Calu3 (cell line): ENCODE measurements around the gene CTF1. TPM values are rescaled to one million over a fixed set of nuclear protein-coding genes. Genes with fewer than 3 reads are reported as not detected.
"Not testable (repeated sequence)": the region's sequence is repeated elsewhere in the genome, so short reads cannot be mapped to it uniquely, and the experiment has no call there.

Source experiments
- BruUV-seq: library from RNA; stranded (reverse); fragments of 400-500 nt; replicated peaks from 2 replicates; lab custom pipeline; 2021; lab: Mats Ljungman, UMichigan
- CTCF ChIA-PET: fragments of 300-600 bp; sonication (Branson Sonifier 250); formaldehyde crosslinking; loops from one replicate; lab custom pipeline; 2022; ENCODE audit warnings: antibody characterized with exemption; lab: Charles Lee
- DNase-seq: peaks from one replicate; pipeline ENCODE4 v3.0.0; 2022
- H3K27ac Mint-ChIP-seq: one replicate; pipeline ENCODE4 v1.8.0; 2022; ENCODE audit warnings: mixed read lengths; ENCODE audit not compliant: unreplicated experiment
- H3K27me3 Mint-ChIP-seq: one replicate; pipeline ENCODE4 v1.8.0; 2022; ENCODE audit warnings: mixed read lengths; ENCODE audit not compliant: unreplicated experiment
- H3K36me3 Mint-ChIP-seq: one replicate; pipeline ENCODE4 v1.8.0; 2022; ENCODE audit warnings: mild to moderate bottlenecking, moderate library complexity, mixed read lengths; ENCODE audit not compliant: insufficient read depth, unreplicated experiment
- H3K4me1 Mint-ChIP-seq: one replicate; pipeline ENCODE4 v1.8.0; 2022; ENCODE audit warnings: mild to moderate bottlenecking, low read depth, mixed read lengths; ENCODE audit not compliant: unreplicated experiment
- H3K4me3 Mint-ChIP-seq: one replicate; pipeline ENCODE4 v1.8.0; 2022; ENCODE audit warnings: mild to moderate bottlenecking, low read depth, moderate library complexity, mixed read lengths; ENCODE audit not compliant: unreplicated experiment
- H3K9me3 Mint-ChIP-seq: one replicate; pipeline ENCODE4 v1.8.0; 2022; ENCODE audit warnings: low read depth, mixed read lengths; ENCODE audit not compliant: unreplicated experiment
- CTCF ChIP-seq: fragments of 200-600 bp; IDR thresholded peaks from one replicate; pipeline ENCODE4 v1.8.0; 2022; ENCODE audit warnings: antibody characterized with exemption; ENCODE audit not compliant: unreplicated experiment
- intact Hi-C: fragments of 100-400 bp; cut with micrococcal nuclease; formaldehyde crosslinking; loops from one replicate; pipeline ENCODE4 v1.10.0; 2022; ENCODE audit not compliant: unreplicated experiment
- total RNA-seq: library from RNA; stranded (reverse); gene quantifications from 2 replicates; pipeline ENCODE4 v1.2.3, GENCODE V29; 2022

The CTF1 gene
- total RNA-seq, 1 experiment from 2014 or later: 1.9 TPM

- Mint-ChIP-seq H3K27ac (no peak overlapping the region), H3K36me3 (no peaks in the 10 kb centered on the region), H3K4me3 (no peak overlapping the region), H3K27me3 (peaks cover 17% of the 10 kb centered on the region), H3K4me1 (peaks cover 7% of the 10 kb centered on the region), H3K9me3 (no peaks in the 10 kb centered on the region)
- TF ChIP-seq CTCF: no peak
- BruUV-seq: no TSS peak
- intact Hi-C loops: no loop called here
- DNase-seq: no peak
- CTCF ChIA-PET: interaction anchor here (0.5 to 2.6 kb wide), 2 partner anchors 14 to 38 kb away, joined by 3 to 22 read pairs; no protein-coding TSS in a partner anchor
Measured at GRCh38 chr16:30858111-30858495, 38.3 kb upstream of the CTF1 start.

GRCh38 chr16:30858829-30859423 lies 37.5 kb upstream of the CTF1 start:
- no peak for TF ChIP-seq CTCF
- Mint-ChIP-seq H3K27me3 (peaks cover 17% of the 10 kb centered on the region), H3K36me3 (no peaks in the 10 kb centered on the region), H3K27ac (no peak overlapping the region), H3K4me3 (no peak overlapping the region), H3K4me1 (peaks cover 2% of the 10 kb centered on the region), H3K9me3 (no peaks in the 10 kb centered on the region)
- intact Hi-C loops: no loop called here
- CTCF ChIA-PET: no interaction called here
- BruUV-seq: no TSS peak
- DNase-seq: no peak

- H3K27me3 Mint-ChIP-seq: peaks cover 17% of the 10 kb centered on the region
- DNase-seq, H3K4me3 Mint-ChIP-seq, H3K36me3 Mint-ChIP-seq, intact Hi-C loops, BruUV-seq, H3K4me1 Mint-ChIP-seq, H3K27ac Mint-ChIP-seq, CTCF ChIA-PET, H3K9me3 Mint-ChIP-seq: not testable (repeated sequence)
Measured at GRCh38 chr16:30860729-30861128, 35.7 kb upstream of the CTF1 start.

- H3K4me3 Mint-ChIP-seq, H3K9me3 Mint-ChIP-seq, H3K27ac Mint-ChIP-seq, CTCF ChIA-PET, BruUV-seq, DNase-seq, intact Hi-C loops, H3K36me3 Mint-ChIP-seq, H3K4me1 Mint-ChIP-seq: not testable (repeated sequence)
- H3K27me3 Mint-ChIP-seq: peaks cover 17% of the 10 kb centered on the region
Measured at GRCh38 chr16:30863178-30863577, 33.2 kb upstream of the CTF1 start.

GRCh38 chr16:30866031-30866430 lies 30.4 kb upstream of the CTF1 start:
- no TSS peak for BruUV-seq
- no peak overlapping the region for H3K27ac Mint-ChIP-seq
- CTCF ChIA-PET: no interaction called here

More at GRCh38 chr16:30866031-30866430, 30.4 kb upstream of the CTF1 start:
- Mint-ChIP-seq H3K27me3 (peaks cover 4% of the 10 kb centered on the region), H3K36me3 (no peaks in the 10 kb centered on the region), H3K4me1 (no peaks in the 10 kb centered on the region), H3K9me3 (no peaks in the 10 kb centered on the region), H3K4me3 (no peak overlapping the region)
- no peak for DNase-seq
- intact Hi-C loops: no loop called here
- no peak for TF ChIP-seq CTCF
